ENCODE data around the gene CPXM2. TPM values are rescaled to one million over a fixed set of nuclear protein-coding genes. Genes with fewer than 3 reads are reported as not detected.

The CPXM2 gene
- total and polyA plus RNA-seq, 4 donors = 0.05 to 0.92 (median 0.44) TPM

DNA sequence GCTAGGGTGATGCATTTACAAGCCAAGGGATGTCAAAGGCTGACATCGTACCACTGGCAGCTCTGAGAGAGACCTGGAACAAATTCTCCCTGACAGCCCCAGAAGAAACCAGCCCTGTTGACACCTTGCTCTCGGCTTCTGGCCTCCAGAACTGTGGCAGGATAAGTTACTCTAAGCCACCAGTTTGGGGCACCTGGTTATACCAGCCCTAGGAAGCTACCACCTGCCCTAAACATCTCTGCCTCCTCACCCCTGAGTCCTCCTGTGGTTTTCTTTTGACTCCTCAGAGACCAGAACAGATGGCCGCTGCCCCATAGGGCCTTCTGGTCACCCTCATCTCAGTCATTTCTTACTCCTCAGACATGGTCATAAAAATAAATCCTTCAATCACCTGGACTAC, 107.4 kb downstream of the CPXM2 start:
- Histone ChIP-seq H3K27ac (ENCODE audit: low read depth in 1 of 2, low read length in 2 of 2) (no peak overlapping the region), H3K9ac (ENCODE audit: low read depth in 1 of 2, low read length in 2 of 2) (no peak overlapping the region), H3K9me3 (ENCODE audit: control insufficient read depth in 4 of 4, low read length in 3 of 4) (no peaks in the 10 kb centered on the region), H3K4me3 (ENCODE audit: low read depth in 1 of 3, low read length in 3 of 3) (no peak overlapping the region), H3K4me1 (ENCODE audit: control insufficient read depth in 4 of 4, insufficient read depth in 4 of 4, low read length in 3 of 4) (no peaks in the 10 kb centered on the region), H3K27me3 (ENCODE audit: control insufficient read depth in 4 of 4, insufficient read depth in 4 of 4, low read length in 3 of 4) (peaks cover 0 to 2% (median 0%) of the 10 kb centered on the region in 4 donors), H3K36me3 (ENCODE audit: control insufficient read depth in 4 of 4, insufficient read depth in 3 of 4, low read depth in 1 of 4, low read length in 3 of 4) (no peaks in the 10 kb centered on the region)
- no peak for TF ChIP-seq NR2F2 (IDR thresholded peaks at IDR 0.05)
- TF ChIP-seq ZBTB33 (IDR thresholded peaks at IDR 0.05) = no peak
- TF ChIP-seq GABPA (IDR thresholded peaks at IDR 0.05 in 1 of 2, conservative IDR thresholded peaks at IDR 0.05 in 1 of 2) = no peak
- TF ChIP-seq EGR1 (IDR thresholded peaks at IDR 0.05; ENCODE audit: low read depth in 2 of 2) = no peak
- TF ChIP-seq CTCF (IDR thresholded peaks at IDR 0.05; ENCODE audit: low read depth, low read length, missing input control) = no peak
- TF ChIP-seq RXRA (IDR thresholded peaks at IDR 0.05) = no peak
- TF ChIP-seq FOXA1 (IDR thresholded peaks at IDR 0.05) = no peak
- TF ChIP-seq SP1 (IDR thresholded peaks at IDR 0.05) = no peak
- no peak for TF ChIP-seq ATF3 (IDR thresholded peaks at IDR 0.05)
- TF ChIP-seq TAF1 (conservative IDR thresholded peaks at IDR 0.05) = no peak
- TF ChIP-seq RAD21 (IDR thresholded peaks at IDR 0.05) = no peak
- no peak for TF ChIP-seq HNF4G (IDR thresholded peaks at IDR 0.05)
- TF ChIP-seq, protein P1, sequence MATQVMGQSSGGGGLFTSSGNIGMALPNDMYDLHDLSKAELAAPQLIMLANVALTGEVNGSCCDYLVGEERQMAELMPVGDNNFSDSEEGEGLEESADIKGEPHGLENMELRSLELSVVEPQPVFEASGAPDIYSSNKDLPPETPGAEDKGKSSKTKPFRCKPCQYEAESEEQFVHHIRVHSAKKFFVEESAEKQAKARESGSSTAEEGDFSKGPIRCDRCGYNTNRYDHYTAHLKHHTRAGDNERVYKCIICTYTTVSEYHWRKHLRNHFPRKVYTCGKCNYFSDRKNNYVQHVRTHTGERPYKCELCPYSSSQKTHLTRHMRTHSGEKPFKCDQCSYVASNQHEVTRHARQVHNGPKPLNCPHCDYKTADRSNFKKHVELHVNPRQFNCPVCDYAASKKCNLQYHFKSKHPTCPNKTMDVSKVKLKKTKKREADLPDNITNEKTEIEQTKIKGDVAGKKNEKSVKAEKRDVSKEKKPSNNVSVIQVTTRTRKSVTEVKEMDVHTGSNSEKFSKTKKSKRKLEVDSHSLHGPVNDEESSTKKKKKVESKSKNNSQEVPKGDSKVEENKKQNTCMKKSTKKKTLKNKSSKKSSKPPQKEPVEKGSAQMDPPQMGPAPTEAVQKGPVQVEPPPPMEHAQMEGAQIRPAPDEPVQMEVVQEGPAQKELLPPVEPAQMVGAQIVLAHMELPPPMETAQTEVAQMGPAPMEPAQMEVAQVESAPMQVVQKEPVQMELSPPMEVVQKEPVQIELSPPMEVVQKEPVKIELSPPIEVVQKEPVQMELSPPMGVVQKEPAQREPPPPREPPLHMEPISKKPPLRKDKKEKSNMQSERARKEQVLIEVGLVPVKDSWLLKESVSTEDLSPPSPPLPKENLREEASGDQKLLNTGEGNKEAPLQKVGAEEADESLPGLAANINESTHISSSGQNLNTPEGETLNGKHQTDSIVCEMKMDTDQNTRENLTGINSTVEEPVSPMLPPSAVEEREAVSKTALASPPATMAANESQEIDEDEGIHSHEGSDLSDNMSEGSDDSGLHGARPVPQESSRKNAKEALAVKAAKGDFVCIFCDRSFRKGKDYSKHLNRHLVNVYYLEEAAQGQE (IDR thresholded peaks at IDR 0.05) = no peak
- TF ChIP-seq FOXA2 (IDR thresholded peaks at IDR 0.05) = no peak
- WGBS = 89% methylated on average over 3 of the region's 3 CpGs
- DNase-seq (ENCODE audit: low spot score) = no peak

DNA sequence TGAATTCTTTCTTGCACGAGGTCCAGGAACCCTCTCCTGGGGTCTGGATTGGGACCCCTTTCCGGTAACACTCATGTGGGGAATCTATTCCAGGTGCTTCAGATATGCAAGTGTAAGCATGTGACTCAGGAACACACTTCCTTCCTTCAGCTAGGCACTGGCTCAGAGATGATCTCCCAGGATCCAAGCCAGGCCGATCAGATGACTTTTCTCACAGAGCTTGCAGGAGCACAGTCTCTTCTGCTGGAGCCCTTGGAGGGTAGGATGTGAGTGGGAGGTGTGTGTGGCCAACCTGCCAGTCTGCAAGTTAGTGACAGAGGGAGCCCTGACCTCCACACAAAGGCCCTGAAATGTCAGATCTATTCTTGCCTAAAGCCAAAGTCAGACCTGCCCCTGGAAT, 108.3 kb downstream of the CPXM2 start:
- WGBS = 63% methylated on average over 3 of the region's 3 CpGs
- H3K27ac ChIP-seq (ENCODE audit: low read depth in 1 of 2, low read length in 2 of 2) = no peak overlapping the region
- H3K4me3 ChIP-seq (ENCODE audit: low read depth in 1 of 3, low read length in 3 of 3) = no peak overlapping the region
- H3K36me3 ChIP-seq (ENCODE audit: control insufficient read depth in 4 of 4, insufficient read depth in 3 of 4, low read depth in 1 of 4, low read length in 3 of 4) = no peaks in the 10 kb centered on the region
- H3K9ac ChIP-seq (ENCODE audit: low read depth in 1 of 2, low read length in 2 of 2) = no peak overlapping the region
- no peaks in the 10 kb centered on the region for H3K9me3 ChIP-seq (ENCODE audit: control insufficient read depth in 4 of 4, low read length in 3 of 4)
- H3K27me3 ChIP-seq (ENCODE audit: control insufficient read depth in 4 of 4, insufficient read depth in 4 of 4, low read length in 3 of 4) = peaks cover 0 to 4% (median 0%) of the 10 kb centered on the region in 4 donors
- no peaks in the 10 kb centered on the region for H3K4me1 ChIP-seq (ENCODE audit: control insufficient read depth in 4 of 4, insufficient read depth in 4 of 4, low read length in 3 of 4)
- DNase-seq (ENCODE audit: low spot score) = no peak
- TF ChIP-seq JUND (IDR thresholded peaks at IDR 0.05) (no peak), EGR1 (IDR thresholded peaks at IDR 0.05; ENCODE audit: low read depth in 2 of 2) (no peak), TAF1 (conservative IDR thresholded peaks at IDR 0.05) (no peak), ZBTB33 (IDR thresholded peaks at IDR 0.05) (no peak), FOXA1 (IDR thresholded peaks at IDR 0.05) (no peak), RXRA (IDR thresholded peaks at IDR 0.05) (no peak), FOXA2 (IDR thresholded peaks at IDR 0.05) (no peak), HNF4G (IDR thresholded peaks at IDR 0.05) (no peak)
- TF ChIP-seq, protein P1 (IDR thresholded peaks at IDR 0.05) = no peak
